HEK293 (cell line): Measurements from ENCODE around the gene ISM1.

ENCODE experiments used
- CTCF ChIA-PET: fragments of 350-600 bp; formaldehyde crosslinking; extraction: SDS; loops from one replicate; lab custom pipeline; 2021; ENCODE audit warnings: antibody characterized with exemption; lab: Yijun Ruan, JAX
- POLR2A ChIA-PET: fragments of 300-600 bp; formaldehyde crosslinking; extraction: SDS; loops from one replicate; lab custom pipeline; 2020; ENCODE audit warnings: antibody characterized with exemption, inconsistent platforms; lab: Yijun Ruan, JAX
- H3K27ac ChIP-seq: fragments of 200-500 bp; sonication (Bioruptor generic); 2 replicates; pipeline ENCODE4 v1.5.1; 2014; ENCODE audit warnings: low read depth, low read length, control low read depth, inconsistent platforms; ENCODE audit errors: extremely low read depth
- H3K36me3 ChIP-seq, 2 experiments: fragments of 200-500 bp in 1 of 2; sonication (Bioruptor generic) in 1 of 2; 1 replicate in 1 of 2; 2 replicates in 1 of 2; pipeline ENCODE4 v1.5.1; 2014 to 2017; ENCODE audit warnings: inconsistent platforms in 2 of 2, low read length in 2 of 2; ENCODE audit not compliant: control insufficient read depth in 2 of 2, insufficient read depth in 1 of 2
- H3K4me1 ChIP-seq: fragments of 200-500 bp; sonication (Bioruptor generic); 2 replicates; pipeline ENCODE4 v1.5.1; 2014; ENCODE audit warnings: mild to moderate bottlenecking, low read length, inconsistent platforms; ENCODE audit not compliant: control insufficient read depth, insufficient read depth
- H3K4me3 ChIP-seq: 2 replicates; pipeline ENCODE4 v1.5.1; 2011; ENCODE audit warnings: low read depth, mild to moderate bottlenecking, control low read depth, low read length, moderate library complexity
- H3K9me3 ChIP-seq: fragments of 200-500 bp; sonication (Bioruptor generic); 2 replicates; pipeline ENCODE4 v1.5.1; 2014; ENCODE audit warnings: low read depth, low read length, inconsistent platforms; ENCODE audit not compliant: control insufficient read depth, insufficient read depth
- HOXD13 ChIP-seq: sonication (generic); formaldehyde crosslinking; IDR thresholded peaks from 2 replicates; pipeline ENCODE4 v1.8.0; 2022; ENCODE audit warnings: missing genetic modification reagents, borderline replicate concordance
- OSR2 ChIP-seq: fragments of 450-650 bp; formaldehyde crosslinking; IDR thresholded peaks from 2 replicates; pipeline ENCODE4 v1.5.1; 2016; ENCODE audit warnings: missing biosample characterization, missing genetic modification characterization
- PATZ1 ChIP-seq: fragments of 450-650 bp; formaldehyde crosslinking; IDR thresholded peaks from 2 replicates; pipeline ENCODE4 v1.5.1; 2016; ENCODE audit warnings: missing biosample characterization, missing genetic modification characterization
- ZBTB10 ChIP-seq: fragments of 450-650 bp; formaldehyde crosslinking; IDR thresholded peaks from 2 replicates; pipeline ENCODE4 v1.5.1; 2016; ENCODE audit warnings: missing biosample characterization, missing genetic modification characterization
- ZNF2 ChIP-seq: fragments of 450-650 bp; formaldehyde crosslinking; IDR thresholded peaks from 2 replicates; pipeline ENCODE4 v1.5.1; 2016; ENCODE audit warnings: missing biosample characterization, missing genetic modification characterization
- ZNF266 ChIP-seq: fragments of 450-650 bp; formaldehyde crosslinking; IDR thresholded peaks from 2 replicates; pipeline ENCODE4 v1.5.1; 2016; ENCODE audit warnings: missing biosample characterization, missing genetic modification characterization, low read depth
- ZNF292 ChIP-seq: fragments of 450-650 bp; formaldehyde crosslinking; IDR thresholded peaks from 2 replicates; pipeline ENCODE4 v1.5.1; 2016; ENCODE audit warnings: low read depth, missing biosample characterization, missing genetic modification characterization, borderline replicate concordance
- ZNF350 ChIP-seq: fragments of 450-650 bp; formaldehyde crosslinking; IDR thresholded peaks from 2 replicates; pipeline ENCODE4 v1.5.0; 2017; ENCODE audit warnings: missing biosample characterization, mild to moderate bottlenecking, missing genetic modification characterization
- ZNF416 ChIP-seq: fragments of 450-650 bp; formaldehyde crosslinking; IDR thresholded peaks from 2 replicates; pipeline ENCODE4 v1.5.1; 2016; ENCODE audit warnings: missing biosample characterization, missing genetic modification characterization
- ZNF48 ChIP-seq: fragments of 450-650 bp; formaldehyde crosslinking; IDR thresholded peaks from 2 replicates; pipeline ENCODE4 v1.5.1; 2016; ENCODE audit warnings: missing biosample characterization, missing genetic modification characterization
- ZNF555 ChIP-seq: fragments of 450-650 bp; formaldehyde crosslinking; conservative IDR thresholded peaks from 2 replicates; pipeline ENCODE4 v1.5.1; 2017; ENCODE audit warnings: missing biosample characterization, mild to moderate bottlenecking, missing genetic modification characterization, inconsistent platforms
- ZNF629 ChIP-seq: fragments of 450-650 bp; formaldehyde crosslinking; IDR thresholded peaks from 2 replicates; pipeline ENCODE4 v1.5.1; 2017; ENCODE audit warnings: missing biosample characterization, missing genetic modification characterization
- ZNF707 ChIP-seq: fragments of 450-650 bp; formaldehyde crosslinking; IDR thresholded peaks from 2 replicates; pipeline ENCODE4 v1.5.1; 2016; ENCODE audit warnings: missing biosample characterization, missing genetic modification characterization
- ZNF76 ChIP-seq: fragments of 450-650 bp; formaldehyde crosslinking; IDR thresholded peaks from 2 replicates; pipeline ENCODE4; 2016; ENCODE audit warnings: low read depth, missing biosample characterization, missing genetic modification characterization, borderline replicate concordance
- ZNF791 ChIP-seq: fragments of 450-650 bp; formaldehyde crosslinking; IDR thresholded peaks from 2 replicates; pipeline ENCODE4 v1.5.1; 2016; ENCODE audit warnings: missing biosample characterization, missing genetic modification characterization

Gene ISM1

GRCh38 chr20:13338999-13339411 lies 117.9 kb downstream of the ISM1 start:
- Histone ChIP-seq H3K4me1 (no peaks in the 10 kb centered on the region), H3K36me3 (no peaks in the 10 kb centered on the region), H3K27ac (no peak overlapping the region), H3K9me3 (no peaks in the 10 kb centered on the region), H3K4me3 (no peak overlapping the region)
- ChIA-PET POLR2A (no interaction called here), CTCF (no interaction called here)
- TF ChIP-seq ZNF791 (tag by site-specific recombination) (no peak), OSR2 (no peak), ZNF707 (tag by site-specific recombination) (no peak), ZNF555 (no peak), ZNF76 (tag by site-specific recombination) (no peak), ZBTB10 (tag by site-specific recombination) (no peak), ZNF2 (tag by site-specific recombination) (no peak), HOXD13 (no peak)

GRCh38 chr20:13340088-13340487 lies 119.0 kb downstream of the ISM1 start:
- Histone ChIP-seq H3K4me1 (no peaks in the 10 kb centered on the region), H3K4me3 (no peak overlapping the region), H3K36me3 (no peaks in the 10 kb centered on the region), H3K9me3 (no peaks in the 10 kb centered on the region), H3K27ac (no peak overlapping the region)
- ChIA-PET POLR2A (no interaction called here), CTCF (interaction anchor here (0.9 kb wide), 1 partner anchor 220 kb away, joined by 3 read pairs; no protein-coding TSS in a partner anchor)
- TF ChIP-seq ZNF266 (tag by site-specific recombination), result no peak
- TF ChIP-seq ZNF48, result no peak
- TF ChIP-seq ZNF350 (tag by site-specific recombination), result no peak
- TF ChIP-seq ZNF292 (tag by site-specific recombination), result no peak

- Histone ChIP-seq H3K27ac (no peak overlapping the region), H3K36me3 (no peaks in the 10 kb centered on the region), H3K4me3 (no peak overlapping the region), H3K9me3 (no peaks in the 10 kb centered on the region), H3K4me1 (no peaks in the 10 kb centered on the region)
- ChIA-PET POLR2A (no interaction called here), CTCF (interaction anchor here (0.6 to 0.7 kb wide), 3 partner anchors 13 to 656 kb away, joined by 3 to 4 read pairs (median 3); no protein-coding TSS in a partner anchor)
- TF ChIP-seq ZNF416 (tag by site-specific recombination) (no peak), ZNF629 (tag by site-specific recombination) (no peak), PATZ1 (tag by site-specific recombination) (no peak)
Observed at GRCh38 chr20:13341737-13342393, 120.8 kb downstream of the ISM1 start.
